Retinal pigment epithelial cell (primary cell): Measurements from ENCODE around the gene CCDC78.

Source experiments
- DNase-seq: peaks from one replicate; pipeline ENCODE4 v3.0.0-alpha.2; 2010; ENCODE audit warnings: low read depth
- H3K4me3 ChIP-seq: 2 replicates; pipeline ENCODE4 v1.5.1; 2011; ENCODE audit warnings: mild to moderate bottlenecking, low read length, control low read depth, moderate library complexity
- TF ChIP-seq, protein P1 (sequence below): conservative IDR thresholded peaks from 2 replicates; pipeline ENCODE4 v1.5.1; 2011; ENCODE audit warnings: low read depth, low read length, control low read depth, inconsistent platforms

Gene CCDC78

GRCh38 chr16:710500-711075 lies 15.7 kb downstream of the CCDC78 start:
- TF ChIP-seq, protein P1, sequence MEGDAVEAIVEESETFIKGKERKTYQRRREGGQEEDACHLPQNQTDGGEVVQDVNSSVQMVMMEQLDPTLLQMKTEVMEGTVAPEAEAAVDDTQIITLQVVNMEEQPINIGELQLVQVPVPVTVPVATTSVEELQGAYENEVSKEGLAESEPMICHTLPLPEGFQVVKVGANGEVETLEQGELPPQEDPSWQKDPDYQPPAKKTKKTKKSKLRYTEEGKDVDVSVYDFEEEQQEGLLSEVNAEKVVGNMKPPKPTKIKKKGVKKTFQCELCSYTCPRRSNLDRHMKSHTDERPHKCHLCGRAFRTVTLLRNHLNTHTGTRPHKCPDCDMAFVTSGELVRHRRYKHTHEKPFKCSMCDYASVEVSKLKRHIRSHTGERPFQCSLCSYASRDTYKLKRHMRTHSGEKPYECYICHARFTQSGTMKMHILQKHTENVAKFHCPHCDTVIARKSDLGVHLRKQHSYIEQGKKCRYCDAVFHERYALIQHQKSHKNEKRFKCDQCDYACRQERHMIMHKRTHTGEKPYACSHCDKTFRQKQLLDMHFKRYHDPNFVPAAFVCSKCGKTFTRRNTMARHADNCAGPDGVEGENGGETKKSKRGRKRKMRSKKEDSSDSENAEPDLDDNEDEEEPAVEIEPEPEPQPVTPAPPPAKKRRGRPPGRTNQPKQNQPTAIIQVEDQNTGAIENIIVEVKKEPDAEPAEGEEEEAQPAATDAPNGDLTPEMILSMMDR: no peak
- no peak for DNase-seq
- no peak overlapping the region for H3K4me3 ChIP-seq

- no peak for DNase-seq
- no peak overlapping the region for H3K4me3 ChIP-seq
- TF ChIP-seq, protein P1: no peak
Measured at GRCh38 chr16:709566-710499, 16.4 kb downstream of the CCDC78 start.

GRCh38 chr16:708959-709358 lies 17.3 kb downstream of the CCDC78 start:
- no peak overlapping the region for H3K4me3 ChIP-seq
- DNase-seq: no peak
- TF ChIP-seq, protein P1: no peak

GRCh38 chr16:708019-708418 lies 18.2 kb downstream of the CCDC78 start:
- no peak for DNase-seq
- TF ChIP-seq, protein P1: no peak
- H3K4me3 ChIP-seq: no peak overlapping the region

DNA sequence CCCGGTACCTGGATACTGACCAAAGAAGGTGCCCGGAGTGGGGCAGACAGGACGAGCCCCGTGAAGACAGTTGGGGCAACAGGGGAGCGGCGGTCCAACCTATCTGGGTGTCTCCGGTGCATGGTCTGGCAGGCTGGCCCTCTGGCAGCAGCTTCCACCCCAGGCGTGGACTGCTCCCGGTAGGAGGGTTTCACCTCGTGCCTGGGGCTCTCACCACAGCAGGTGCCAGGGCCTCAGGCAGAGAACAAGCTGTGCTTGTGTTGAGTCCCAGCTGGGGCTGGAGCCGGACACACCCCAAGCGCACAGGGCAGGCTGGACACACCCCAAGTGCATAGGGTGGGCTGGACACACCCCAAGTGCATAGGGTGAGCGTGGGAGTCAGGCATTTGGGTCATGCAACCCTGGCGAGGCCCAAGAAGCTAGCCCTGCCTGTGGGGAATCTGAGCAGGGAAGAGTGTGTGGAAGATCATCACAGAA lies 19.1 kb downstream of the CCDC78 start:
- DNase-seq: no peak
- TF ChIP-seq, protein P1: no peak
- no peak overlapping the region for H3K4me3 ChIP-seq

- TF ChIP-seq, protein P1: no peak
- no peak for DNase-seq
- H3K4me3 ChIP-seq: no peak overlapping the region
Measured at GRCh38 chr16:706189-707061, 19.8 kb downstream of the CCDC78 start.
